Lower lobe of right lung (tissue), 2 donors: Measurements from ENCODE around the gene YTHDF1. TPM values are rescaled to one million over a fixed set of nuclear protein-coding genes. Genes with fewer than 3 reads are reported as not detected.

Source experiments
- ATAC-seq, 2 donors: fragments of 200-7000 bp; cut with Tn5 transposase; one replicate each; pipeline ENCODE4 v1.9.1; 2020 to 2022; ENCODE audit warnings: mild to moderate bottlenecking in 2 of 2, moderate library complexity in 2 of 2
- DNase-seq: peaks from one replicate; pipeline ENCODE4 v3.0.0-alpha.2; 2020
- H3K27ac ChIP-seq: fragments of 200-600 bp; one replicate; pipeline ENCODE4 v1.8.0; 2022
- H3K27me3 ChIP-seq: fragments of 200-600 bp; one replicate; pipeline ENCODE4 v1.8.0; 2022; ENCODE audit warnings: low read depth
- H3K36me3 ChIP-seq: fragments of 200-600 bp; one replicate; pipeline ENCODE4 v1.8.0; 2022; ENCODE audit warnings: mild to moderate bottlenecking
- H3K4me1 ChIP-seq: fragments of 200-600 bp; one replicate; pipeline ENCODE4 v1.8.0; 2022
- H3K4me3 ChIP-seq: fragments of 200-600 bp; one replicate; pipeline ENCODE4 v1.8.0; 2022; ENCODE audit warnings: mild to moderate bottlenecking
- H3K9me3 ChIP-seq: fragments of 200-600 bp; one replicate; pipeline ENCODE4 v1.8.0; 2022
- intact Hi-C: fragments of 100-400 bp; cut with DNase I; formaldehyde crosslinking; loops from one replicate; pipeline ENCODE4 v1.11.0; 2022
- total RNA-seq: library from RNA; stranded (reverse); fragmentation: NEBNext Ultra II Directional; extraction: Animal tissue kit (Norgen Biotek cat#: 25700); gene quantifications from one replicate; pipeline ENCODE4 v1.2.1, GENCODE V29; 2021
- TF ChIP-seq, protein P1 (sequence below): fragments of 200-600 bp; IDR thresholded peaks from one replicate; pipeline ENCODE4 v1.8.0; 2022; ENCODE audit warnings: antibody characterized with exemption, mild to moderate bottlenecking
- donor health status: DM: no; HTN: yes; CAD: no; lungs with severe emphysema.

Gene YTHDF1
- total RNA-seq, 1 donor from 2014 or later = 33.4 TPM

DNA sequence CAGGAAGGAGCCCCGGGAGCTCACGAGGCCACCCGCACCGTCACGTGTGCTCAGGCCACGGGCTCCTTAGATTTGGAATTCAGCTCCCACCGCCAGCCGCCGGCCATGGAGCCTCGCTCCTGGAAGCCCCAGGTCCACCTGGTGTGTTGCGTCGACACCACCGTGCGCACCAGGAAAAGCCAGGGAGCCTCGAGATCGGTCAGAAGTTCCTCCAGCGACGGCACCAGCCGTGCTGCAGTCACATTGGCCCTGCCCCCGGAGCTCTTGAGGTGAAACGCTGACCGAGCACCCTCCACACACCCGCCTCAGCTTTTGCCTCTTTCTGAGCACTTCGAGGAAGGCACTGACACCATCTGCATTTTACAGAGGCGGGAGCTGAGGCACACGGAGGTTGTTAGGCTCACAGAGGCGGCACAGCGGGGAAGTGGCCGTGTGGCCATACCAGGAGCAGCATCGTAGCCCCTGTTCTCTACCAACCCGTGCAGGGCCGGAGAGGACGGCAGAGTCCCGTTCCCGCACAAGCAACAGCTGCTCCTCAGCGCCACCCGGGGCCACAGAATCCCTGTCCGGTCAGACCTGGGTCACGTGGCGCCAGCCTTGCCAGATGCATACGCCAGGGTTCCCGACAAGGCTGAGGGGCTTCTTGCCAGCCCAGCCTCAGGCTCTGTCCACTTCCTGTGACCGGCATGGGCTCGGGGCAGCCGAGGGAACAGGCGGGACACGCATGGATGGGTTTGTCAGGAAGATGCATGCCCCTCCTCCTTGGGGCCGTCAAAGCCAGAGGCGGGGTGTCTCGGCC lies 30.8 kb upstream of the YTHDF1 start:
- intact Hi-C loops = no loop called here
- Histone ChIP-seq H3K27ac (no peak overlapping the region), H3K36me3 (no peaks in the 10 kb centered on the region), H3K4me3 (no peak overlapping the region), H3K27me3 (peaks cover 51% of the 10 kb centered on the region), H3K9me3 (no peaks in the 10 kb centered on the region), H3K4me1 (no peaks in the 10 kb centered on the region)
- DNase-seq (no peak), ATAC-seq (peak; percentile 4 to 49)
- TF ChIP-seq, protein P1, sequence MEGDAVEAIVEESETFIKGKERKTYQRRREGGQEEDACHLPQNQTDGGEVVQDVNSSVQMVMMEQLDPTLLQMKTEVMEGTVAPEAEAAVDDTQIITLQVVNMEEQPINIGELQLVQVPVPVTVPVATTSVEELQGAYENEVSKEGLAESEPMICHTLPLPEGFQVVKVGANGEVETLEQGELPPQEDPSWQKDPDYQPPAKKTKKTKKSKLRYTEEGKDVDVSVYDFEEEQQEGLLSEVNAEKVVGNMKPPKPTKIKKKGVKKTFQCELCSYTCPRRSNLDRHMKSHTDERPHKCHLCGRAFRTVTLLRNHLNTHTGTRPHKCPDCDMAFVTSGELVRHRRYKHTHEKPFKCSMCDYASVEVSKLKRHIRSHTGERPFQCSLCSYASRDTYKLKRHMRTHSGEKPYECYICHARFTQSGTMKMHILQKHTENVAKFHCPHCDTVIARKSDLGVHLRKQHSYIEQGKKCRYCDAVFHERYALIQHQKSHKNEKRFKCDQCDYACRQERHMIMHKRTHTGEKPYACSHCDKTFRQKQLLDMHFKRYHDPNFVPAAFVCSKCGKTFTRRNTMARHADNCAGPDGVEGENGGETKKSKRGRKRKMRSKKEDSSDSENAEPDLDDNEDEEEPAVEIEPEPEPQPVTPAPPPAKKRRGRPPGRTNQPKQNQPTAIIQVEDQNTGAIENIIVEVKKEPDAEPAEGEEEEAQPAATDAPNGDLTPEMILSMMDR = no peak

DNA sequence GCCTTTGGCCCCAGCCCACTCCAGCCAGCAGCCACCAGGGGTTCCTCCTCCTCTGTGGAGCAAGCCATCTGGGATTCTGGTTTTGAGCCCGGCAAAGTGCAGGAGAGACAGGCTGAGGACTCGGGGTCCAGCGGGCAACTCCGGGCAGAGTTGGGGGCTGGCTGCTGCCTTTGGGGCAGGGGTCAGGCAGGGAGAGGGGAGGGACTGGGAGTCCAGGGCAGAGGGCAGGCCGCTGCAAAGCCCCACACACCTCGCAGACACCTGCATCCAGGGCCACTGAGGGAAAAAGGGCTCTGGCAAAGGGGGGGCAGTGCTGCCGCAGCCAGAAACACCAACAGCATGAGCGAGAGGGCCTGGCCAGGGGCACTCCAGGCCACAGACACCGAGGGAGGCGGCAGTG lies 28.5 kb upstream of the YTHDF1 start:
- H3K27me3 ChIP-seq = peaks cover 56% of the 10 kb centered on the region
- intact Hi-C loops = no loop called here
- no peaks in the 10 kb centered on the region for H3K4me1 ChIP-seq

DNA sequence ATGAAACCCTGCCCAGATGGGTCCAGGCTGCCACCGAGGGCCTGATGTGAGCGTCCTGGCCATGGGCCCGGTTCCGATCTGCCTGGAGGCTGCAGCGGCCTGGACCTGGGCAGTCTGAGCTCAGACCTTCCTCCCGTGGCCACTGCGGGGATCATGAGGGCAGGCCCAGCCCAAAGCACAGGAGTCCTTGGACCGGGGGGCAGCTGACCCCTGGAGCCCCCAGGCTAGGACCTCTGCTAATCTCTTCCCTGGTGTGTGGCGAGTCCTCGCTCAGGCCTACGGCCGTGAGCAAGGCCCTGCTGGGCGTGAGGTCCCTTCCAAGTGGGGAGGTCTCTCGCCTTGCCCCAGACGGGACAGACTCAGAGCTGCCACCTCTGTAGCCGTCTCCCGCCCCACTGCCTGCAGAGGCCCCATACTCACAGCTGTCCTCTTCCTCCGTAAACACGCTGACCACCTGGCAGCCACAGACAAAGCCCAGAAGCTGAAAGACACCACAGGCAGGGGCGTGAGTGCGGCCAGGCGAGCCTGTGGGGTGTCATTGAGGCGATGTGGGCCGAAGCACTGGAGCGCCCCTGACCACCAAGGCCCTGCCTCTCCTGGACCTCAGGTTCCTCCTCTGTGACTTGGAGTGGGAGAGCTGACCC lies 27.8 kb upstream of the YTHDF1 start:
- no peaks in the 10 kb centered on the region for H3K9me3 ChIP-seq
- intact Hi-C loops = no loop called here
- no peak for DNase-seq
- no peaks in the 10 kb centered on the region for H3K4me1 ChIP-seq
- no peaks in the 10 kb centered on the region for H3K36me3 ChIP-seq
- peaks cover 49% of the 10 kb centered on the region for H3K27me3 ChIP-seq
- H3K27ac ChIP-seq = no peak overlapping the region
- no peak for ATAC-seq
- no peak overlapping the region for H3K4me3 ChIP-seq
- TF ChIP-seq, protein P1 = no peak

More for the DNA sequence above, 28.5 kb upstream of the YTHDF1 start:
- TF ChIP-seq, protein P1 = no peak
- ATAC-seq (no peak), DNase-seq (no peak)
- H3K36me3 ChIP-seq = no peaks in the 10 kb centered on the region
- H3K27ac ChIP-seq = no peak overlapping the region
- no peak overlapping the region for H3K4me3 ChIP-seq
- no peaks in the 10 kb centered on the region for H3K9me3 ChIP-seq

DNA sequence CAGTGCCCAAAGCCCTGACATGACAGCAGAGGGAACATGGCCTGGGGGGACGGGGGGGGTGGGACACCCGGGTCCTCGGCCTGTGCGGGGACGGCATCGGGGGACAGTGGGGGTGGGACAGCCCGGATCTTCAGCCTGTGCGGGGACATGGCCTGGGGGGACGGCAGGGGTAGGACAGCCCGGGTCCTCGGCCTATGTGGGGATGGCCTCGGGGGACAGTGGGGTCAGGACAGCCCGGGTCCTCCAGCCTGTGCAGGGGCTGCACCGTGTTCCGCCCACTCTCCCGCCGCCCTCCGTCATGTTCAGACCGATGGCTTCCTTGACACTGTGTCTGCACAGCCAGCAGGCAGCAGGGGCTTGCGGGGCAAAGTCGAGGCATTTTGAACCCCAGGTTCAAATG lies 26.8 kb upstream of the YTHDF1 start:
- no peak for ATAC-seq
- Histone ChIP-seq H3K4me3 (no peak overlapping the region), H3K4me1 (no peaks in the 10 kb centered on the region), H3K36me3 (no peaks in the 10 kb centered on the region), H3K27me3 (peaks cover 41% of the 10 kb centered on the region), H3K9me3 (no peaks in the 10 kb centered on the region), H3K27ac (no peak overlapping the region)
- TF ChIP-seq, protein P1 = no peak
- no peak for DNase-seq
- intact Hi-C loops = no loop called here

DNA sequence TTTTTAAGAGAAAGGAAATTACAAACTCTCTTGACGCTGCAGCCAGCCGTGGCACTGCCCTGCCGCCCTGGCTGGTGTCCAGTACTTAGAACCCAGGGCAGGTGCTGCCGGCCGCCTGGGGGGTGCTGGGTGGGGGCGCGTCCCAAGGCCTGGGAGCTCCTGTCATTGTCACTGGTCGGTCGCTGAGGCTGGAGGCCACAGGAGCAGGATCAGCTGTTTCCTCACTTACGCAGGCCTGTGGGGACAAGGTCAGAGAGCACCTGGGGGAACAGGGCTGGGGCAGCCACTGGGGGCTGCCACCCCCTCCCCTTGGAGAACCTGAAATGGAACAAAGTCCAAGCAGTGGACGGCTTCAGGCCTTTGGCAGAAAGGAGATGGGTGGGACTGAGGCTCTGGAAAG lies 25.3 kb upstream of the YTHDF1 start:
- Histone ChIP-seq H3K4me3 (no peak overlapping the region), H3K27me3 (peaks cover 41% of the 10 kb centered on the region), H3K9me3 (no peaks in the 10 kb centered on the region), H3K36me3 (no peaks in the 10 kb centered on the region), H3K27ac (no peak overlapping the region), H3K4me1 (no peaks in the 10 kb centered on the region)
- DNase-seq (no peak), ATAC-seq (no peak)
- intact Hi-C loops = no loop called here
- TF ChIP-seq, protein P1 = no peak
